ENCODE results near the gene NPHP1.
A peak's percentile ranks its signal among the peaks of the same experiment; 100 is the strongest.
"Not testable (repeated sequence)": the region's sequence is repeated elsewhere in the genome, so short reads cannot be mapped to it uniquely, and the experiment has no call there.

NPHP1 gene

DNA sequence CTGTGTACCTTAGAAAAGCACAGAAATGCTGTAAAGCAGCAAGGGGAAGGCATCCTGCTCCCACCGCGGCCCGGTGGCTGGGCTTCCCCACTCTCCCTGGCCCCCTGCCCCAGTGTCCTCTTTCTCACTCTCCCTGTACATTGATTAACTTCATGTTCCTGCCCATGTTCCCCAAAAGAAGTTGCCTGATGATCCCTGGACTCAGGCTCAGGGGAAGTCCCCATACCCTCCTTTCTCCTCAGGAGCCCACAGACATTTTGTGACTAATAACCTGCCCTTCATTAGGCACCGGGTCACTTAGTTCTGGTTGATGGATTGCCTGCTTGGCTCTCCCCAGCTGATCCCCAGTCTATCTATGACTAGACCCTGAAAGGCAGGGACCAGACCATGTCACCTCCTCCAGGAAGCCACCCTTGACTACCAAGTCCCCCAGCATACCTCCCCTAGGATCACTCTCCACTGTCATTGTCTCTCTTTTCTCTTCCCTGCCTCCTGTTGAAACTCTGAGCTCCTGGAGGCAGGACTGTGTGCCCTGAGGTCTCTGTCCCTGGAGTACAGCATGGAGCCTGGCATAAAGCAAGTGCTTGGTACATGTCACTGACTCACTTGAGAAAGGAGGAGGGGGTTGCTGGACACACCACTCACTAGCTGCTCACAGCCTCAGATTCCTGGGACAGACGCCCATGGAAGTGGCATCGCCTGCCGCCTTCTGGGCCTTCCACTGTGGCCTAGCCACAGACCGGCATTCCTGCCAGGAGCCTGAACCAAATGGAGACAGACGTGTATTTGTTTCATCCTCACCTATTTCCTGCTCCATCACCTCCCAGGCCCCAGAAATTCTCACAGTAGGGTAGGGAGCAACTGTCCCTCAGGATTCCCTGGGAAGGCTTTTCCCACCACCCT, 102.7 kb downstream of the NPHP1 start:
- DNase-seq, result no peak

DNA sequence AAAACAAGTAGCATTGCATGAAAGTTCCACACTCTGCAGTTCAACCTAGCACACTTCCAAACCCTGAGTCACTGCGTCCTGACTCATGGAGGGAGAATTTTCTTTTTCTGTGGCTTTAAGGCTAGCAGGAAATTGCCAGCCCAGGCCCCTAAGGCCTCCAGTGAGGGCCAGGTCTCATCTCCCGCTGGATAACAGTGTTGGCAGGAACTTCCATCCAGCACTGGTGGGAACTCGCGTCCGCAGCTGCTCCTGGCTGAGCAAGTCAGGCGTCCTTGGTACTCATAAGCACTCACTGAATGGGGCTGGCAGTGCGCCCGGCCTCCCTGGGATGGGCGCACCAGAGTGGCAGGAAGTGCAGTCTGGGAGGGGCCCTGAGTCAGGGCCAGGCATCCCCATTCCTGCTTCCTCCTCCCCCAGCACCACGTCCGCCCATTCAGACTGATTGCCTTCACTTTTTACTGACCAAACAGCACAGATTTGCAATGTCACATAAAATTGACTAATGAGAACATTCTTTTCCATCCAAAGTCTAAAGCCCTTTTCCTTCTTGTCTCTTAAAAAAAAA, 103.5 kb downstream of the NPHP1 start:
- peak; percentile 71 for DNase-seq

DNA sequence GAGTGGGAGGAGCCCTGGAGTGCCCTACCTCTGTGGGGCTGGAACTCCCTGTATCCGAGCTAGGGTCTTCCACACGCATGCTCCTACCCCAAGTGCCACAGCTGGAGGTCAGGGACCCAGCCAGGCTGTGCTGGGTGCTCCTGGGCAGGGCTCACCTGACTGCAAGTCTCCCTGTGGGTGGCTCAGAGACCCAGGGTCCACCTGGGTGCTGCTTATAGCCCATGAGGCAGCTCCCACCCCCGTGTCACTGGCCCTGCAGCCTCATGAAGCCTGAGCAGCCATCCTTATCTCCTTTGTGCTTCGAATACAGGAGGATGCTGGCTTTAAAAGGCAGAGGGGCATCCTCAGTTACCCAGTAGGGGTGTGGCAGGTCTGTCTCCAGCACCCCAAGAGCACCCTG, 103.9 kb downstream of the NPHP1 start:
- not testable (repeated sequence) for DNase-seq

DNA sequence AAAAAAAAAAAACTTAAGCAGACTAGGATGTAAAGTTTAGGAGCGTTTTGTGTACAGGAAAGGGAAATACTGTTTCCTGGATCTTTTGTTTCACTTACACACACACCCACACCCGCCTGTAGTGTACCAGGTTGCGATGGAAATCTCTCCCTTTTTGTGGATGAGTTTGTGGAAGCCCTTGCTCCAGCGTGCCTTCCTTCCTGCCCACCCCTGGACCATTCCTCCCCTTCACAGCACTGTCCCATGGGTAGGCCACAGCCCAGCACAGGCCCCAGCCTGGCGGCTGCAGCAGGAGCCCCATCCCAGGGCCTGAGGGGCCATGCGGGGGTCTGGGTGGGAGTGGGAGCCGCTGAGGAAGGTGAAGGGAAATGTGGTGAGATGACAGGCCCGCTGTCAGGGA, 104.3 kb downstream of the NPHP1 start:
- DNase-seq, result no peak

DNA sequence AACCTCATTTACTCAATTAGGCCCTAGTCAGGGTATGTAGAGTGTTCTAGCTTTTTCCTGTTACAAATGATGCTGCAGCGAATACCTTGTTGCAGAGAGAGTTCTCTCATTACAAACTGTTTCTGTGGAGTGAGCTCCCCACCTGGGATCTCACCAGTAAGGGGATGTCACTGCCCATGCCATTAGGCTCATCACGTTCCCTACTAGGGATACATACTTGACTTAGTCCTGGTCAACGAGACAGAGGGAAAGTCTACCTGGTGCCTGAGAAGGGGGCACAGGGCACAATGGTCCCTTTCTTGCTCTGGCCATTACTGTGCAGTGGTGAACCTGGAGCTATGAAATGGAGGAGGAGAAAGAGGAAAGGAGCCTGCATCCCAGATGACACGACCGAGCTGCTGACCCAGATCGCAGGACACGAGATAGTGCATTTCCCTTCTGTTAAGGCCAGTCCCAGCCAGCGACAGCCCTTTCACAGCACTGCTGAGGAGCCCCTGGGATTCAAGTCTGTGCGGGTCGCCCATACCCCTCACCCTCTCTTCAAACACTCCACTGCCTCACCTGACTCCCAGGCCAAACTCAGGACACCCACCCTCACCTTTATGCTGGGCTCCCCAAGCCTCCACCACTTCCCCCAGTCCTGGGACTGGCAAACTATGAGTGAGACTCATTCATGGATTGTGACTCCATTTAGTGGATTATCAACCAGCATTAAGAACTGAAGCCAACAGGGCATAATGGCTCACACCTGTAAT, 105.2 kb downstream of the NPHP1 start:
- no peak for DNase-seq

DNA sequence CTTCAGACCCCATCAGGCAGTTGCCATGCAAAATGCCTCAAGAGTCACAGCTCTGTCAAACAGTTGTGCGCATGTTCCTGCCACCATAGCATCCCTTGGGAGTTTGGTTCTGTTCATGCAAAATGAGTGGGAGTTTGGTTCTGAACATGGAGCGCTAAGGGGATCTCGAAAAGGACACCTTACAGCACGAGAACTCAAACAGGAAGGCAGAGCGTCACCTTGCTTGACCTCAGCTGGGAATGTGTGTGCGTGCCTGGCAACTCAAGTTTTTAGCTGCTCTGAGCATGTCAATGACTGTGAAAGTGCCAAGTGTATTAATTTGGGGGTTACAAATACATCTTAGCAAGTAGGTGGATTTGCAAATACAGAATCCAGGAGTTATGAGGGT, 105.8 kb downstream of the NPHP1 start:
- no peak for DNase-seq

DNA sequence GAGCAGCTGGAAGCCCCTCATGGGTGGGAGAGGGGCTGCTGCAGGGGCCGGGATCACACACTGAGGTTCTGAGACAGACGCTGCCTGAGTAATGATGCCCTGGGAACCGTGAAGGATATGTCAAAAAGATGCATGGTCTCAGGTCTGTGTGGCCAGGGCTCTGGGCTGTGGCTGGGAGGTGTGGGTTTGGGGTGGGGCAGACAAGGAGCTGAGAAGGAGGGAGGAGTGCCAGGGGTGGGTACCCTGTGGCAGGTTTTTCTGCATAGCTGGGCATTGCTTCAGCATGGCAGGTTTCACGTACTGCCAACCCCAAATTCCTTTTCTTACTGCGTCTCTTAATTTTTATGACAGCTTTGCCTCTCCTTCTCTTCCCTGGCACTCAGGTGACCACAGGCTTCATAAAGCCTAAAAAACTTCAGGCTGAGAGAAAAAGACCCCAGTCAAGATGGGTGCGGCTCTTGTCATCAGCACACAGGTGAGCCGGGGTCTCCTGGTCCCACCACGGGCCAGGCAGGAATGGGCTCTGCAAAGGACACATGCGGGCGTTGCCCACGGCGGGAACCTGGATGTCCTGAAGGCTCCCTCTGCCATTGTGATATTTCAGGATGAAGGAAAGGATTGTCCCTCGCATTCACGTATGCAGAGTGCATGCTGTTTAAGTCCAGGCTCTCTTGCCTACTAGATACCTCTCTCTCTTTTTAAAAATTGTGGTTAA, 107.2 kb downstream of the NPHP1 start:
- no peak for DNase-seq

DNA sequence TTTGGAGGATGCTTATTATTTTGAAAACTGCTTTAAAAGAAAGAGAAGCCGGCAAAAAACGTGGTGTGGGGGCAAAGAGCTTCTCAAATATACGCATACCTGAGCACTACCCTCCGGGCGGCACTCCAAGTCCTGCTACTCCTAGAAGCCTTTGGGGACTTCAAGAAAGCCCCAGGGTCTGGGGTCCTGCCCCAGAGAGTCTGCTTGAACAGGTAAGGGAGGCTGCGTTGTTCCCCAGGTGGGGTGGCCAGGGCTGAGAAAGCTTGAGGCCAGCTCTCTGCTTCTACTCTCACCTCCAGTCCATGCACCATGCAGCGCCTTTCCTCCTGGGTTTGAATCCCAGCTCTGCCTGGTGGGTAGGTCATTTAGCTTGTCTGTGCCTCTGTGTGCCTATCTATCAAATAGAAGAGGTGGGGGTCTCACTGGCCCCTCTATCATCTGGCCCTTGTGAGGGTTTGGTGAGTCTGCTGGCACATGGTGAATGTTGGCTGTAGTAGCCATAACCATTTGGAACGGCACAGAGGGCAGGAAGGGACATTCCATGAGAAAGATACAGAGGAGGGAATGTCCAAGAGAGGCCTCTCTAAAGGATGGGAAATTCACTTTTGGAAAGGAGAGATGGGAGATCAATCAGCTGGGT, 108.7 kb downstream of the NPHP1 start:
- no peak for DNase-seq

DNA sequence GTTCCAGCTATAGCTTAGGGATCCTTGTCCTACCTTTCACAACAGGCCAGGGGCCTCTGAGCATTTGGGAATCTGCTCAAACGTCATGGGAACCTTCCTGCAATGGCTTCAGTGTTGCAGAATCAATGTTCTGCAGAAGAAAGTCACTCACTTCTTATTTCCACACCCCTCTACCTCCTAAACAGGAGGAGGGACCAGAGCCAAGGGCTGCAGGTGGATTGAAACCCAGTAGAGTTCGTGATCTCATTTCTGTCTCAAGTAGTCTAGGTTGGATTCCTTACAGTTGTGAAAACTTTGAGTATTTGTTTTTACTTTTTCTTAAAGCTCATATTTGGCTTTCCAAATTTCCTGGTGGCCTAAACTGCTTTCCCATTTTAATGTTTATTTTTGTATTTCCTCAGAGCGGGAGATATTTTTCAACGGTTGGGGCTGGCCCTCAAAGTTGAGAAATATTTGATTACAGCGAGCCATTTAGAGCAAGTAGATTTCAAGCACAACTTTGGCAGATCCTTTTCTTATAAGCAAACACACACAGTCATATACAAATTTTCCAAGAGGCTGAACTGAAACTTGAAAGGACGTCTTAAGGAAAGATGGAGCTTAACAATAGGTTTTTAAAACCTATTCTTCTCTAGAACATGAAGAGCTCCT, 109.8 kb downstream of the NPHP1 start:
- not testable (repeated sequence) for DNase-seq

DNA sequence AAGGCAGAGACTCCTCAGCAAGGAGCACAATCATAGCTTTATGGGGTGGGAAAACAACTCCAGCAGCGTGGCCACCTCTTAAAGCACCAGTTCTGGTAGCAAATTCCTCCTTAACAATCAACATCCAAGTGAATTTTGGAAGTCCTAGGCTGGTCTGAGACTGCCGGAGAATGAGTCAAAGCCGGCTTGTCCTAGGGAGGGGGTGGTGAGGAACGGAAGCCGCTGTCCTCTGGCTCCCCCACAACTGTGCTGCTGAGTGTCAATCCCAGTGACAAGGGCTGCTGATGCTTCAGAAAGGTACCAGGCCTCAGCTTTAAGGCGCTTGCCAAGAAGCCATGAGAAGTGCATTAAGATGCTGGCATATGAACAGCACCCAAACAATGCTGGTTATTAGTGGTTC, 110.9 kb downstream of the NPHP1 start:
- not testable (repeated sequence) for DNase-seq

DNA sequence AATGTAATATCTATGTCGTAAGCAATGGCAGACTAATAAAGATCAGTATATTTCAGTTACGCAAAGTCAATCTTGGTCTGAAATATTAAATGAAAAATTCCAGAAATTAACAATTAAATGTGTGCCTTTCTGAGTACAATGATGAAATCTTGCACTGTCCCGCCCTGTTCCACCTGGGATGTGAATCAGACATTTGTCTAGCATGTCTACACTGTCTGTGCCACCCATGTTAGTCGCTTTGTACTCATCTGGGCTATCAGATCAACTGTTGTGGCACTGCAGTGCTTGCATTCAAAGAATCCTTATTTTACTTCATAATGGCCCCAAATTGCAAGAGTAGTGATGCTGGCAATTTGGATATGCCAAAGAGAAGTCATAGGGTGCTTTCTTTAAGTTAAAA, 114.6 kb downstream of the NPHP1 start:
- not testable (repeated sequence) for DNase-seq

DNA sequence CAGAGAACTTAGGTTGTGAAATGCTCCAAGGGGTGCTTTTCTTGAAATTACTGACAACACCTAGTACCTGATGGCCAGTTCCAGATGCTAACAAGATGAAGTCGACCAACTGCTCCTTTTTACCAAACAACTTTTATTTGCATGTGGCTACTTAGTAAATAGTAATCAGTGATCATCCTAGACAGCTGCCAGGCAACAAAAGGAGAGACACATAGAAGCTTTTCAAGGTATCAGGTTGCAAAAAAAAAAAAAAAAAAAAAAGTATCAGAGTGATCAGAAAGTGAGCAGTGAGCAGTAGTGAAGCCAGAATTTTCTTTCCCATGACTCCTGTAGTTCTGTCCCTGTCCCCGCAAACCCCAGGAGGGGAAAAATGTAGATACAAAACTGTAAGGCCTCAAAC, 121.1 kb downstream of the NPHP1 start:
- not testable (repeated sequence) for DNase-seq

DNA sequence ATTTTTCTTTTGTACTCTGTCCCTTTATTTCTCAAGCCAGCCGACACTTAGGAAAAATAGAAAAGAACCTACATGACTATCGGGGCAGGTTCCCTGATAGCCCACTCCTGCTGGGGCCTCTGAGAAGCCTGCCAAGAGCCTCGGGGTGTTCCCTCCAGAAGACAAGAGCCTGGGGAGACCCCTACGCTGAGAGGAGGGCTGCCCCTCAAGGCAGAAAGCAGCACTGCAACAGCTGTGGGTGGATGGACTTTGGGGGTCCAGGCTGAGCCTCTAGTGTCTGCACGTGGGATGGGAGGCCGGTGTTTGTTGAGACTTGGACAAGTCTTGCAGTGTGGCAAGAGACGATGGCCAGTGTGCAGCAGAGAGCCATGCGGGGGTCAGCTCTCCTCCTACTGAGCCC, 121.7 kb downstream of the NPHP1 start:
- DNase-seq, result not testable (repeated sequence)

DNA sequence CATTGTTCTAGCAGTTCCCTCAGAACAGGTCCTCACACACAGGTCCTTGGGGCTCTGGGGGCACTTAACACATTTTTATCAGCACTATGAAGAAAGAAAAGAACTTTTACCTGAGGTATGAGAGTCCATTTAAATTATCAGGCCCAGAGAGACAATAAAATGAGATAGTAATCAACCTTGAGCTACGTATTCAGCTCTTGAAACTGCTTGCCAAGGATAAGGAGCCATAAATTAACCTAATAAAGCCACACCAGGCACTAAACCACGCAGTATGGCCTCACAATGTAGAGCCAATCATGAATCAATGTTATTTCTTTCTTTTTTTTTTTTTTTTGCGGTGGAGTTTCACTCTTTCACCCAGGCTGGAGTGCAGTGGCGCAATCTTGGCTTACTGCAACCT, 126.7 kb downstream of the NPHP1 start:
- not testable (repeated sequence) for DNase-seq

DNA sequence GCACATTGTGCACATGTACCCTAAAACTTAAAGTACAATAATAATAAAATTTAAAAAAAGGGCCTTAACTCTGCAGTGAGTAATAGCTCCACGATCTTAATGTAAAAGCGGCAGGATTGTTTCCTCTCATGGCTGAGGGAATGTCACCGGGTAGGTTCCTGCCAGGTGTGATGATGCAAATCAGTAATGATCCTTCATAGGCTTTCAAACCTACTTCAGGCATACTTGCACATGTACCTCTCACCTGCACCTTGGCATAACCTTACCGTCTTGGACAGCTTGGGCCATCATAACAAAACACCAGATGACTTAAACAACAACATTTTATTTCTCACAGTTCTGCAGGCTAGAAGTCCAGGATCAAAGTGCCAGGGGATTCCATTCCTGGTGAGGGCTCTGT, 128.9 kb downstream of the NPHP1 start:
- DNase-seq, result not testable (repeated sequence)
